K562 (cell line): Measurements from ENCODE around the gene GRM5. TPM values are rescaled to one million over a fixed set of nuclear protein-coding genes. Genes with fewer than 3 reads are reported as not detected.

Experiments
- CHD7 ChIP-seq: fragments of 200-600 bp; sonication (generic); IDR thresholded peaks from one replicate; pipeline ENCODE4 v1.6.1; 2012; ENCODE audit warnings: mild to moderate bottlenecking, low read depth, low read length, inconsistent platforms
- HNRNPLL ChIP-seq: fragments of 200-400 bp; formaldehyde crosslinking; IDR thresholded peaks from 2 replicates; pipeline ENCODE4 v1.6.1; 2017; ENCODE audit warnings: low read length, low read depth, mild to moderate bottlenecking; ENCODE audit not compliant: poor library complexity, severe bottlenecking
- PTRF ChIP-seq: fragments of 450-650 bp; IDR thresholded peaks from 2 replicates; pipeline ENCODE4 v1.6.1; 2016; ENCODE audit warnings: mild to moderate bottlenecking, missing genetic modification characterization, missing compliant biosample characterization
- ZNF174 ChIP-seq: fragments of 250-450 bp; sonication (Bioruptor Pico); IDR thresholded peaks from 2 replicates; pipeline ENCODE4 v1.4.0; 2020; ENCODE audit warnings: mild to moderate bottlenecking
- polyA plus RNA-seq, 8 experiments: library from polyadenylated mRNA; depleted of rRNA in 4 of 8; stranded (reverse) in 5 of 8; unstranded in 3 of 8; fragments of >200 nt; fragmentation: Nextera tagmentation in 2 of 8; fragmentation: Illumina TruSeq in 1 of 8; extraction: Ambion mirVana in 2 of 8; extraction: Trizol in 1 of 8; gene quantifications; 2 replicates each; pipeline versions ENCODE4 v1.2.1 to v1.2.3, GENCODE V29; 2011 to 2014; ENCODE audit warnings: inconsistent platforms in 1 of 8, missing spikeins in 1 of 8
- total RNA-seq, 7 experiments: library from RNA; depleted of rRNA in 6 of 7; stranded (reverse); fragments of >200 nt in 6 of 7; fragmentation: Illumina TruSeq in 2 of 7; extraction: Trizol in 2 of 7; gene quantifications; 2 replicates each; pipeline versions ENCODE4 v1.2.1 to v1.2.3, GENCODE V29; 2011 to 2021; ENCODE audit warnings: low replicate concordance in 1 of 7

The GRM5 gene
- total and polyA plus RNA-seq, 9 of the 15 experiments (the other 6 are each of a cell fraction or from before 2014, with no cell fraction given), result not detected

GRCh38 chr11:88478136-88478815 is 587.5 kb downstream of the GRM5 start (continued):
- no peak for TF ChIP-seq ZNF174
- TF ChIP-seq CHD7, result no peak
- no peak for TF ChIP-seq PTRF
- no peak for TF ChIP-seq HNRNPLL
